Breast epithelium (tissue), 4 donors: ENCODE measurements around the gene CTTNBP2NL. TPM values are rescaled to one million over a fixed set of nuclear protein-coding genes. Genes with fewer than 3 reads are reported as not detected.
A peak's percentile ranks its signal among the peaks of the same experiment; 100 is the strongest.

ENCODE experiments used
- DNase-seq, 2 donors: peaks; one replicate each; pipeline ENCODE4 v3.0.0-alpha.2; 2019; ENCODE audit warnings: low spot score in 2 of 2
- H3K27ac ChIP-seq, 2 donors: fragments of 200-600 bp; sonication (generic) in 1 of 2; one replicate each; pipeline ENCODE4 v1.5.1; 2016 to 2019; ENCODE audit warnings: mild to moderate bottlenecking in 1 of 2
- H3K27me3 ChIP-seq, 2 donors: fragments of 200-600 bp; sonication (generic) in 1 of 2; one replicate each; pipeline versions ENCODE4 v1.5.1 to v1.6.0; 2017 to 2019; ENCODE audit warnings: control low read depth in 1 of 2, mild to moderate bottlenecking in 1 of 2
- H3K36me3 ChIP-seq: fragments of 200-600 bp; one replicate; pipeline ENCODE4 v1.5.1; 2019
- H3K4me1 ChIP-seq, 2 donors: fragments of 200-600 bp; sonication (generic); one replicate each; pipeline ENCODE4 v1.5.1; 2016 to 2019; ENCODE audit warnings: control low read depth in 1 of 2
- H3K4me3 ChIP-seq, 3 donors: fragments of 200-600 bp; sonication (generic); 1 replicate in 2 of 3; 2 replicates in 1 of 3; pipeline ENCODE4 v1.5.1; 2016 to 2019; ENCODE audit warnings: mild to moderate bottlenecking in 3 of 3, moderate library complexity in 2 of 3
- H3K9me3 ChIP-seq, 2 donors: fragments of 200-600 bp; sonication (generic) in 1 of 2; one replicate each; pipeline ENCODE4 v1.5.1; 2016 to 2019; ENCODE audit warnings: control low read depth in 1 of 2
- POLR2A ChIP-seq: fragments of 450-650 bp; IDR thresholded peaks from one replicate; pipeline ENCODE4 v1.6.1; 2016; ENCODE audit warnings: antibody characterized with exemption, mild to moderate bottlenecking, moderate library complexity
- POLR2AphosphoS5 ChIP-seq, 3 donors: sonication (generic); formaldehyde crosslinking; IDR thresholded peaks; one replicate each; pipeline ENCODE4 v1.6.1; 2017; ENCODE audit warnings: antibody characterized with exemption in 3 of 3
- intact Hi-C: fragments of 100-400 bp; cut with DNase I; formaldehyde crosslinking; loops from one replicate; pipeline ENCODE4 v1.15.1; 2023; ENCODE audit warnings: low total_unique reads
- total RNA-seq, 3 donors: library from RNA; depleted of rRNA; stranded (reverse); fragments of >200 nt; gene quantifications; one replicate each; pipeline ENCODE4 v1.1.0, GENCODE V29; 2016
- TF ChIP-seq, protein P1 (sequence below), 3 donors: fragments of 450-650 bp; IDR thresholded peaks; one replicate each; pipeline ENCODE4 v1.5.1; 2016 to 2017; ENCODE audit warnings: antibody characterized with exemption in 3 of 3, mild to moderate bottlenecking in 3 of 3, moderate library complexity in 3 of 3

CTTNBP2NL gene
- total RNA-seq, 3 donors from 2014 or later: 24.1 to 30.4 (median 25.9) TPM

DNA sequence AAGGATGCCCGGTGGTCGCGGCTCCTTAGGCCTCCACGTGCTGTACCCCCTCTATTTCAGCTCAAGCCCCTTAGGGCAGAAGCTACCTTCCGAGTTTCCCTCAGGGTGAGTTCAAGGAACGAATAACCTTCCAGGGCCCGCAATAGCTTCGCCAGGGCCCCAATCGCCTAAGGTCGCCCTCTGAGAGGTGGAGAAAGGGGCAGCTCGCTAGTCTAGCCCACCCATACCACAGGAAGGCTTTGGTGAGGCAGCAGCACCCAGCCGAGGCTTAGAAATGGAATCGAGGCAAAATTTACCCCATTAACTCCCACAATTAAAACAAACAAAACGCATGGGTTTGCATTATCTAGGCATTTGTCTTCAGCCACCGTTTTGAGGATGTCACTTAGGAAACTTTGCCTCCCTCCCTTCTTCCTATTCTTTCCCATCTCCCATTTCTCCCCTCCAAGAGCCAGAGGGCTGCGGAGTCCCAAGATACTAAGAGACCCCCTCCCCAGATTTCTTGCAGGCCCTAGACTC, 113.7 kb downstream of the CTTNBP2NL start:
- Histone ChIP-seq H3K36me3 (no peaks in the 10 kb centered on the region), H3K4me3 (peak overlapping the region in 2 of 3 donors; percentile 42 to 71), H3K9me3 (no peaks in the 10 kb centered on the region), H3K27ac (no peak overlapping the region), H3K27me3 (no peaks in the 10 kb centered on the region), H3K4me1 (peaks cover 0 to 4% of the 10 kb centered on the region in 2 donors)
- intact Hi-C loops: no loop called here
- no peak for DNase-seq
- TF ChIP-seq POLR2A: no peak
- TF ChIP-seq POLR2AphosphoS5 (IDR thresholded peaks at IDR 0.05): no peak
- TF ChIP-seq, protein P1, sequence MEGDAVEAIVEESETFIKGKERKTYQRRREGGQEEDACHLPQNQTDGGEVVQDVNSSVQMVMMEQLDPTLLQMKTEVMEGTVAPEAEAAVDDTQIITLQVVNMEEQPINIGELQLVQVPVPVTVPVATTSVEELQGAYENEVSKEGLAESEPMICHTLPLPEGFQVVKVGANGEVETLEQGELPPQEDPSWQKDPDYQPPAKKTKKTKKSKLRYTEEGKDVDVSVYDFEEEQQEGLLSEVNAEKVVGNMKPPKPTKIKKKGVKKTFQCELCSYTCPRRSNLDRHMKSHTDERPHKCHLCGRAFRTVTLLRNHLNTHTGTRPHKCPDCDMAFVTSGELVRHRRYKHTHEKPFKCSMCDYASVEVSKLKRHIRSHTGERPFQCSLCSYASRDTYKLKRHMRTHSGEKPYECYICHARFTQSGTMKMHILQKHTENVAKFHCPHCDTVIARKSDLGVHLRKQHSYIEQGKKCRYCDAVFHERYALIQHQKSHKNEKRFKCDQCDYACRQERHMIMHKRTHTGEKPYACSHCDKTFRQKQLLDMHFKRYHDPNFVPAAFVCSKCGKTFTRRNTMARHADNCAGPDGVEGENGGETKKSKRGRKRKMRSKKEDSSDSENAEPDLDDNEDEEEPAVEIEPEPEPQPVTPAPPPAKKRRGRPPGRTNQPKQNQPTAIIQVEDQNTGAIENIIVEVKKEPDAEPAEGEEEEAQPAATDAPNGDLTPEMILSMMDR (IDR thresholded peaks at IDR 0.05): no peak

DNA sequence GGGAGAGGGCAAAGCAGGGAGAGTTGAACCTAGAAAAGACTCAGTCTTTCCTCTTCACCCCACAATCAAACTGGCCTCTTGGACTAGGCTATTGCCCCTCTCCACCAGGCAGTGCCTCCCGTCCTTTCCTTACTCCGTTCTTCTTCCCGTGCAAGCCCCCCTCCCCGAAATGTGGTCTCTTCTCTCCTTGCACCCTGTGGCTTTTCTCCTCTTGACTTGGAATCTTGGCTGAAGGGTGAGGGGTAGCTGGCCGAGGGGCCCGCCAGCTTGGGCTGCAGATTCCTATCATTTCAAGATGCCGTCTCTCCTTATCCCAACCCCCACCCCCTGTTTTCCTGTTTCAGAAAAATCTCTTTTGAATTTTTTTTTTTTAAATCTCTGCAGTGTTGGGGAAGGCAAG, 114.3 kb downstream of the CTTNBP2NL start:
- intact Hi-C loops: no loop called here

More for the DNA sequence above, 114.3 kb downstream of the CTTNBP2NL start:
- DNase-seq: no peak
- Histone ChIP-seq H3K4me1 (peaks cover 0 to 4% of the 10 kb centered on the region in 2 donors), H3K36me3 (no peaks in the 10 kb centered on the region), H3K9me3 (no peaks in the 10 kb centered on the region), H3K27ac (no peak overlapping the region), H3K27me3 (no peaks in the 10 kb centered on the region), H3K4me3 (no peak overlapping the region)
- TF ChIP-seq, protein P1 (IDR thresholded peaks at IDR 0.05): no peak
- TF ChIP-seq POLR2A (no peak), POLR2AphosphoS5 (IDR thresholded peaks at IDR 0.05) (no peak)

Other genes with a start within 250 kb of the CTTNBP2NL start
- gene WNT2B, start 112.8 kb downstream of the CTTNBP2NL start, total RNA-seq: 1 to 10 TPM; 2.9 to 6.1 (median 6.0) TPM
- gene ST7L, start 222.9 kb downstream of the CTTNBP2NL start, total RNA-seq: 10 to 100 TPM; 20.6 to 36.0 (median 25.9) TPM
- 100 to 1,000 TPM; 139 to 161 (median 142) TPM for gene CAPZA1, start 223.6 kb downstream of the CTTNBP2NL start, total RNA-seq